HL-60/S4 treated with retinoic acid at 250 ng/mL for 4 days and 3 days (cell line): ENCODE results near the gene NTPCR.
"Not testable (repeated sequence)": the region's sequence is repeated elsewhere in the genome, so short reads cannot be mapped to it uniquely, and the experiment has no call there.

Experiments used
- in situ Hi-C: fragments of 300-500 bp; cut with MboI; formaldehyde crosslinking; loops from 2 replicates; pipeline ENCODE4 v1.7.0; 2022; ENCODE audit warnings: low sequenced_read_pairs

Gene NTPCR

GRCh38 chr1:232983375-232983774 lies 33.0 kb downstream of the NTPCR start:
- in situ Hi-C loops: no loop called here

DNA sequence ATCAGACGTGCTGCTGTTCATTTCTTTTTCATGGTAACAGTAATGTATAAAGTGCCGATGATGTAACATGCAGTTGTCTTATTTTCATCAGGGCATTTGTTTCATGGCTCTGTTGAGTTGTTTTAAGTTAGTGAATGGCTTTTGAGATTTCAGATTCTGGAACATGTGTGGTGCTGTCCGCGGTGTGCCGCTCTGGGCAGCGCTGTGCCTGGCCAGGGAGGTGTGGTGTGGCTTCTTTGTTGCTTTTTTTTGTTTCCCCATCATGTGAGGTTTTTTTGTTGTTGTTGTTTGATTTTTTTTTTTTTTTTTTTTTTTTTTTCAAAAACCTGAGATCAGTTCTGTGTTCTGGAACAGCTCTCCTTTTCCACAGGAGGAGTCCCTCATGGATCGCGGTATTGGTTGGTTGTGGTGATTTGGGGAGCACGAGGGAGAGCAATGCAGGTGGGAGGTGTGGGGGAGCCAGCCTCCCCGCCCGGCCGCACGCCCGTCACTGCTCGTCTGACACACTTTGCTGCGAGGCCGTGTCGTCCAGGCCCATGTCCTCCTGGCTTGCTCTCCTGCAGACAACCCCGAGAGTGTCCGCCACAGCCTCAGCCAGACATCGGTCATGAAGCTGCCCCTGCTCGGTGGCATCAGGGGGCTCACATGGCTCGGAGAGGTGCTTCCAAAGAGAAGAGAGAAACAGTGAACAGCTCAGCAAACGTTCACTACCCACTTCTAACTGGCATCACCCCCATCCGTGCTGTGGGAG lies 33.6 kb downstream of the NTPCR start:
- in situ Hi-C loops: no loop called here

DNA sequence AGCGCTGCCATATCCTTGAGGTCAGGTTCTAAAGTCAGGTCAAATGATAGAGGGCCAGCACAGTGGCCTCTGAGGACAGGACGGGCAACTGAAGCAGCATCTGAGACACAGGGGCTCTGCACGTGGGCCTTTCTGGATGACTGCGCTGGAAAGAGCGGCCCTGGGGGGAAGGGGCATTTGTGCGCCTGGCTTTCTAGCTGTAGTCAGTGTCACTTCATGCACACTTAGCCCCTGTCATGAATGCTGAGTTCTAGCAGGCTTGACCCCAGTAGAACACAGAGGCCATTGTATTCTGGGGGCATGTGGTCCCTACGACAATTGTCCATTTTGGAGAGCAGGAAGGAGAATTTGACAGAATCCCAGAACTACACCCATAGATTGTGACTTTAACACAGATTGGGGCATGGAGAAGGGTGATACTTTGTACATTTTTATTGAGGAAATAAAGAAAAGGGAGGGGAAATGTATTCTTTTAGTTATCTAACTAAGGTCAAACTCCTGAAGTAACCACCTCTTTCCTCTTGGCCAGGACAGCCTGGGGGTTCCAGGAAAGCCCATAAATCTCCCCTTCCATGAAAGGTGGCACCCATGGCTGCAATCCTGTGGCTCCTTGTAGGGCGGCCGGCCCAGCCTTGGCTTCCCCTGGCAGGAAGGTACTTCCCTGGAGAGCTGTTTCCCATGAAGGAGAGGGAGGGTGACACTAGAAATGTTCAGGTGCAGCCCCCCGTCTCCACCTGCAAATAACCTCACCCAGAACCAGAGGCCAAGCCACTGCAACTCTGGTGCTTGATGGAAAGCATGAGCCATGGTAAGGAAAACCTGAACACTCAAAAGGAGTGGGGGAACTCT lies 34.4 kb downstream of the NTPCR start:
- in situ Hi-C loops: no loop called here

DNA sequence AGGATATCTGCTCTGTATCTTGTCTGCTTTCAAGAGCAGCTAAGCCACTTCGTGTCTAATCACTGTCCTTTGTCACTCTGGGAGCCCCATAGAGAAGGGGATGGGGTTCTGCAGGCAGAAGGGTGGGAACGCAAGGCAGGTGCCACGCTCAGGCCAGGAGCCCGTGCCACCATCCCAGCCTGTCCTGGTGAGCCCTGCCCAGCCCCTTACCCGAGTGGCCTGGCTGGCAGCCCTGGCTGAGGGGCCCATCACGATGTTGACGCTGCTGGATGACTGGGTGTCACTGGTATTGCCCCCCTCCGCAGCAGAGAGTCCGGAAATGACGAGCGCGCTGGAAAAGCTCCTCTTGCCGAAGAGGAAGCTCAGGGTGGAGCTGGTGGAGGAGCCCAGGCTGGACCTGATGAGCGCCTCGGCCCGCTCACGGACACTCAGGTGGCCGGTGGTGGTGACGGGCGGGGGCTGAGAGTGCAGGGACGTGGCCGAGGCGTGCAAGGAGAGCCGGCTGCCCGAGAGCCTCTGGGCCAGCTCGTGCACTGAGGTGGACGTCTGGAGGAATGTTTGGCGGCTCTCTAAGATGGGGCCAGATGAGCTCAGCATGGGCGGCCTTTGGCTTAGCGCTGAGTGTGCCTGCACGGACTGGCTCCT lies 35.6 kb downstream of the NTPCR start:
- in situ Hi-C loops: no loop called here

DNA sequence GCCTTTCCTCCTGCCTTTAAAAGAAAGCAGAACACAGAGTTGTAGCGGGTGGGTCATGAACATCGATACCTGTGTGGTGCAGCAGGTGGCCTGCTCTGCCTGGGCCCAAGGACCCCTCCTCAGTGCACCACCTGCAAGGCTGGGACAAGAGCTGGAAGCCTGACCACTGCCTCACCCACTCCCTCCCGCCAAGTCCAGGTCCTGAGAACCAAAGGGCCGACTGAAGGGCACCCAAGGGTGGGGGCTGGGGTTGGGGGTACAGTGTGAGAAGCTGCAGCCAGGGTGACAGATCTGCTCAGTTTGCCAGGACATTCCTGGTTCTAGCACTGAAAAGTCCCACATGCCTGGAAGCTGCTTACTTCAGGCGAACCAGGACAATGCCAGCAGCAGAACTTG lies 36.1 kb downstream of the NTPCR start:
- in situ Hi-C loops: no loop called here

- in situ Hi-C loops: no loop called here
These were observed 36.8 kb downstream of the NTPCR start for GRCh38 chr1:232987046-232987773.

DNA sequence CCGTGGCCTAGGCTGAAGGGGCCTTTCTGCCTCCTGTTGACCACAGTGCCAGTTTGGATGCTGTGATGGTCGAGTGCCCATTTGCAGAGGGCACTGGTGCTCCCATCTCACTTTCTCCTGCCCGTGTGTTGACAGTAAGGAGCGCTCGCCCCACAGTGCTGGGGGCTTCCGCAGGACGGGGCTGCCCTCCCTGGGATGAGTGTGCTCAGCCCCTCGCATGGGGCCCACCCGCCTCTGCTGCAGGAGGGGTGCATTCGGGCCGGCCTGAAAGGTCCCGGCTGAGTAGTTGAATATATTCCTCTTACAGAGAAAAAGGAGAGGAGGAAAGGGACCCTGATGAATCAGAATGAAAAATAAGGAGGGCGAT lies 37.3 kb downstream of the NTPCR start:
- in situ Hi-C loops: no loop called here

DNA sequence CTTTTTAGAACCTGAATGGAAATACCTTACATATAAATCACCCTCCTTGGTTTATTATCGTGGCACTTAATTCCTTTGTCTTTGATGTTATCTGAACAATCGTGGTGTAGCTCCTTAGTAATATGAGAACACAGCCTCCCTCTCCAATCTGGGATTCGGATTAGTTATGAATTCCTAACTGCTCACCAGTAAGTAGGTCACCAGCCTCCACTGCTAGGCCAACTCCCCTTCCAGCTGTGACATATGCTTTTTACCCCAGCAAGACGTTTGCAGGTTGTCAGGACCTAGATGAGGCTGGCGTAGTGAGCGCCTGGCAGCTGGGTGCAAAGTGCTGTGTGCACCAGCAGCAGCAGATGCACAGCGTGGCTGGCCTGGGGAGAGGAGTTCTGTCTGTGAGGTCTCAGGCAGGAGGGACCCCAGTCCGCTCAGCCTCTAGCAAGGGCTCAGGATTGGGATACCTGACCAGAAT lies 38.2 kb downstream of the NTPCR start:
- in situ Hi-C loops: no loop called here

GRCh38 chr1:232990176-232991128 lies 40.0 kb downstream of the NTPCR start:
- in situ Hi-C loops: no loop called here

DNA sequence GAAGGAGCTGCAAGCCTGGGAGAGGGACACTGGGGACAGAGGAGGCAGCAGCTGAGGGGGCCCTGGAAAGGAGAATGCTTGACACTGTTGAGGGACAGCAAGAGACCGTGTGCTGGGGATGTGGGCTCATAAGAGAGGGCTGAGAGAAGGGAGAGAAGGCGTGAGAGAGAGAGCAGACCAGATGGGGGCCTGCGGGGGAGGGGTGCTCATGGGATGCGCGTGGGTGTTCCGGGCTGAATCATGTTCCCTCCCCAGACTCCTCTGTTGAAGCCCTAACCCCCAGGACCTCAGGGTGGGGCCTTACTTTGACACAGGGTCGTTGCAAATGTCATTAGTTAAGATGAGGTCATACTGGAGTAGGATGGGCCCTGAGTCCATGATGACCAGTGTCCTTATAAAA lies 40.8 kb downstream of the NTPCR start:
- in situ Hi-C loops: no loop called here

DNA sequence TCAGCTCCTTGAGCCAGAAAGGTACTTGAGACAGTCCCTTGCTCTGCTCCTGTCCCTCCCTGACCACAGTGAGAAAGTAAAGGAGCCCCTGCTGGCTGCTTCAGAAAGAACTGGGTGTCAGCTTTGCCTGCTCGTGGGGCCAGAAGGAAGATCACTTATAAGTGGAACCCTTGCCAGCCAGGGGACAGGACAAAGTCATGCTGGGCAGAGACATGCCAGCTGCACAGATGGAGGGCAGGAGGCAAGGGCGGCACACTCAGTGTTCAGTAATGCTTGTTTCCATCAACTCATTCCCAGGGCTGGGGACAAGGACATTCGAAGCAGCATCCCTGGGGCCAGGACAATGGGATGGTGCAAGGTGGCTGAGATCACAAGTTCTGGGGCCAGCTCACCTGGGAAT lies 41.8 kb downstream of the NTPCR start:
- in situ Hi-C loops: no loop called here

- in situ Hi-C loops: no loop called here
These were observed 43.1 kb downstream of the NTPCR start for GRCh38 chr1:232993555-232993954.

DNA sequence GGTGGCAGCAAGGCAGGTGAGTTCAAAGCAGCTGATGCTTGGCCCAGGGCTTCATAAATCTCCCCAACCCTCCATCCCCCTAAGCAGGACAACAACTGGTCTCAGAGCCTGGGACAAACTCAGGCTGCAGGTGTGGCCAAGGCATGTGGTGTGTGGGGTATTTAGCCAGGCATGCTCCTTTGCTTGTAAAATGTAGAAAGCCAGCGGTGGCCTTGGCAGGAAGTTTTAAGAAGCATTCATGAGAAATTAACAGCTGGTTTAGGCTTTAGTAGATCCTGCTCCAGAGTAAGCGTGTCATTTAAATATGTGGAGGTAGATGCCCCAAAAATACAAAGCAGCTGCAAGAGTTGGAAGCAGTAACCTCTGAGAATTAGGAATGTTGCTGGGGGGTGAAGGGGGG lies 44.8 kb downstream of the NTPCR start:
- in situ Hi-C loops: no loop called here

DNA sequence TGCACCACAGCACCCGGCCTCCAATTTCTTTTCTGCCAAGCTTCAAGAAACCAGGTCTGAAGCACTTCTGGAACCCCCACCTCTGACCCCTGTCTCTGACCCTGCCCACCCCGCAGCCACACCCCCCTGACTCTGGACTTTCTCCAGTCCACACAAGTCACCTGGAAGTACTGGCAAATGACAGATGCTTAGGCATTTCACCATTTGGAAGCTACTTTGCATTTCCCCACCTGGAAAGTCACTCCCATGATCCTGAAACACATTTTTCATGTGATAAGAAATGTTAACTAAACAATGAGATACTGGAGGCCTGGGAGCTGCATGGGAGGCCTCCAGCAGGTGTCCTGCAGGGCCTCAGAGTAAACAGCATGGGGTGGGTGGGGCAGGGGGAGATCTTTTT lies 45.7 kb downstream of the NTPCR start:
- in situ Hi-C loops: no loop called here

DNA sequence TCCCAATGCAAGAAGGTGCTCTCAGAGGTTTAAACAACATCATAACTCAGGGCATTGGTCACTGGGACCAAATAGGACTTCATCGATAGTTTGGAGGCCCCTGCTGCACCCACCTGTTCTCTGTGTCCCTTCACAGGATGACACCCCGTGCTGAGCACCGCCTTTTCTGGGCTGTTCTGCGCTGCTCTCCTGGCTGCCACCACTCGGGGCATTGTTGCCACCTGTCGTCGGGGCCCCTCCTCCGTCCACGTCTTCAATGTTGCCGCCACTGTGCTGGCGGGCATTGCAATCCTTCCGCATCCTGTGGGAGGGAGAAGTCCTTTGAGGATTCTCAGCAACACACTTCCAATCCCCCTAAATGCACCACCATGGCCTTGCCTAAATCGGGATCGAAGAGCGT lies 47.7 kb downstream of the NTPCR start:
- in situ Hi-C loops: no loop called here

DNA sequence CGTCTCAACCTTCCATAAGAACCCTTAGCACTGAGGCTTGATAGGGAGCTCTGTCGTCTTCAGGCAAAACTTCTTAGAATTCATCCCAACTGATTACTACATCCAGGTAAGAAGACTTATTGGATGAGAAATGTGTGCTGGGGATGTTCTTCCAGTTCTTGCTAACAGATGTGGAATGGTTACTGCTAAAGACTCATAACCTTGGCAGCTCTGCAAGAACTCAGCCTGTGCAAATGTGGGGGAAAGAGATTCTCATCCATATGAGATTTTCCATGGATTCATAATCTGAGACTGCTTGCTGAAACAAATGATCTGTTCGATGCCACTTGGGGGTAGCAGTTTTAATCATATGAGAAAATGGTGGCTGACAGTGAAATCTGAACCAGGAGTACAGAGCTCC lies 48.2 kb downstream of the NTPCR start:
- in situ Hi-C loops: no loop called here

- in situ Hi-C loops: no loop called here
These were observed 49.7 kb downstream of the NTPCR start for GRCh38 chr1:232999956-233000625.

GRCh38 chr1:233003638-233004037 lies 53.2 kb downstream of the NTPCR start:
- in situ Hi-C loops: not testable (repeated sequence)

DNA sequence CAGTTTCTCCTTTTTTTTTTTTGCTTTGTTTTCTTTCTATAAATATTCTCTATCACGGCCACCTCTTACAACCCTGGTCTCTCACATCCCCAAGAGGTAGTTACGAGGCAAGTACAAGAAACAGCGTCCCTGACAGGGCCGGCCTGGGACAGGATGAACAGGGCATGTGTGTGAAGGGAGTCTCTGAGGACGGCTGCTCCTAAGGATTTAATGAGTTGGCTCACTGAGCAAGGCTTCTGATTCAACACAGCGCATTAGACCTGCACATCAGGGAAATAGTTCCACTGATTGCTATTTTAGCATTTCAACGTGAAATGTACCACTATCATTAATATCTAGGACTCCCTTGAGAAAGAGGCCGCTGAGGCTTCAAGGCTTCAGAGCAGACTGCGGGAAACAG lies 54.0 kb downstream of the NTPCR start:
- in situ Hi-C loops: no loop called here
